Esophagus (tissue), 2 donors: ENCODE results near the gene GON7. TPM values are rescaled to one million over a fixed set of nuclear protein-coding genes. Genes with fewer than 3 reads are reported as not detected.
A peak's percentile ranks its signal among the peaks of the same experiment; 100 is the strongest.

Experiments used
- H3K27ac ChIP-seq, 2 donors: one replicate each; pipeline ENCODE4 v1.5.1; 2013; ENCODE audit warnings: low read depth in 2 of 2, mild to moderate bottlenecking in 2 of 2, inconsistent platforms in 1 of 2, low read length in 1 of 2, moderate library complexity in 1 of 2
- H3K27me3 ChIP-seq, 2 donors: one replicate each; pipeline ENCODE4 v1.6.1; 2013; ENCODE audit warnings: low read length in 2 of 2, control low read depth in 1 of 2, mild to moderate bottlenecking in 1 of 2; ENCODE audit not compliant: insufficient read depth in 2 of 2, control insufficient read depth in 1 of 2
- H3K36me3 ChIP-seq, 2 donors: one replicate each; pipeline ENCODE4 v1.6.1; 2013; ENCODE audit warnings: low read length in 1 of 2; ENCODE audit not compliant: control insufficient read depth in 2 of 2, insufficient read depth in 2 of 2
- H3K4me1 ChIP-seq, 2 donors: one replicate each; pipeline ENCODE4 v1.6.1; 2013; ENCODE audit warnings: low read length in 1 of 2; ENCODE audit not compliant: control insufficient read depth in 2 of 2, insufficient read depth in 2 of 2
- H3K4me3 ChIP-seq, 2 donors: one replicate each; pipeline ENCODE4 v1.5.1; 2013; ENCODE audit warnings: low read length in 2 of 2, mild to moderate bottlenecking in 2 of 2, low read depth in 1 of 2, moderate library complexity in 1 of 2
- H3K9me3 ChIP-seq, 2 donors: one replicate each; pipeline ENCODE4 v1.6.1; 2013; ENCODE audit warnings: mild to moderate bottlenecking in 2 of 2, low read depth in 1 of 2, low read length in 1 of 2, moderate library complexity in 1 of 2; ENCODE audit not compliant: control insufficient read depth in 2 of 2, insufficient read depth in 1 of 2
- WGBS, 2 donors: extraction: QIAGEN DNeasy Blood & Tissue Kit; methylation state at CpG; one replicate each; pipeline ENCODE4 v1.1.7; 2013; 5-methylcytosine and 5-hydroxymethylcytosine counted together
- polyA plus RNA-seq, 2 donors: library from polyadenylated mRNA; stranded (reverse); fragments of 200-250 nt; gene quantifications; one replicate each; pipeline ENCODE4 v1.2.3, GENCODE V29; 2013
- donor health status: healthy with polysubstance abuse.
- donor health status: Bipolar disorder and iron deficiency.

Gene GON7
- polyA plus RNA-seq, 2 donors = 8.0 to 10.8 TPM

DNA sequence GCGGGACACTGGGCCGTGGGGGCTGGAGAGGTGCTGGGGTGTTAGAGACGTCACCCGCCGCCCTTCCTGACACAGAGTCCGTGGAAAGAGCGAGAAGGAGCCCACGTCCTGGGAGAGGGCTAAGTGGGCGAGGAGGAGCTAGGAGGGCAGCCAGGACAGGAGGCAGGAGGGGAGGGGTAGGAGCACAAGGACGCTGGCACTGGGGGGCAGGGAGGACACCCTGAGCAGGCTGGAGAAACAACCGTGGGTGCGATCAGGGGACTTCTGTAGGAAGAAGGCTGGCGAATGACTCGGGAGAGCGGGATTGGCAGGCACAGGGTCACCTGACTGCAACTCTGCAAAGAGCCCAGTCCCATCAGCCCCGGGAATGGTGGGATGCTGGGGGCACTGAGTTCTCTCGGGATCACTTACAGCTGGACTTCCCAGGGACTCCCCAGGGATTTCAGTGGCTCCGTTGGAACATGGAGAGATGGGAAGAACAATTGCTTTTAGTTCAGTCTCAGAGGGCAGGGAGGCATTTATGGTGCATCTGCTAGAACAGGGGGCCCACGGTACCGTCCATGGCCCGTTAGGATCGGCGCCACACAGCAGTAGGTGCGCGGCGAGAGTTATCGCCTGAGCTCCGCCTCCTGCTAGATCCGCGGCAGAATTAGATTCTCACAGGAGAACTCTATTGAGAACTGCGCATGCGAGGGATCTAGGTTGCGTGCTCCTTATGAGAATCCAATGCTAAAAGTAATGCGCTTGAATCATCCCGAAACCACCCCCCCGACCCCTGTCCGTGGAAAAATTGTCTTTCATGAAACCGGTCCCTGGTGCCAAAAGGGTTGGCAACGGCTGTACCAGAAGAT lies 24.5 kb upstream of the GON7 start:
- H3K27ac ChIP-seq = no peak overlapping the region
- peaks cover 0 to 6% of the 10 kb centered on the region in 2 donors for H3K4me1 ChIP-seq
- H3K36me3 ChIP-seq = peaks cover 5% of the 10 kb centered on the region in 2 donors
- no peaks in the 10 kb centered on the region for H3K27me3 ChIP-seq
- peaks cover 0 to 4% of the 10 kb centered on the region in 2 donors for H3K9me3 ChIP-seq
- peak overlapping the region; percentile 8 to 22 for H3K4me3 ChIP-seq
- WGBS, 2 donors = 28 to 38% methylated on average over 38 to 39 of the region's 39 CpGs

- peaks cover 0 to 4% of the 10 kb centered on the region in 2 donors for H3K9me3 ChIP-seq
- H3K4me1 ChIP-seq = peaks cover 0 to 6% of the 10 kb centered on the region in 2 donors
- H3K36me3 ChIP-seq = peaks cover 5% of the 10 kb centered on the region in 2 donors
- no peaks in the 10 kb centered on the region for H3K27me3 ChIP-seq
- no peak overlapping the region for H3K27ac ChIP-seq
- H3K4me3 ChIP-seq = no peak overlapping the region
- whole genome bisulfite sequencing, 2 donors = 92 to 93% methylated on average over 16 of the region's 16 CpGs
Measured at GRCh38 chr14:93230539-93230938, 23.7 kb upstream of the GON7 start.

DNA sequence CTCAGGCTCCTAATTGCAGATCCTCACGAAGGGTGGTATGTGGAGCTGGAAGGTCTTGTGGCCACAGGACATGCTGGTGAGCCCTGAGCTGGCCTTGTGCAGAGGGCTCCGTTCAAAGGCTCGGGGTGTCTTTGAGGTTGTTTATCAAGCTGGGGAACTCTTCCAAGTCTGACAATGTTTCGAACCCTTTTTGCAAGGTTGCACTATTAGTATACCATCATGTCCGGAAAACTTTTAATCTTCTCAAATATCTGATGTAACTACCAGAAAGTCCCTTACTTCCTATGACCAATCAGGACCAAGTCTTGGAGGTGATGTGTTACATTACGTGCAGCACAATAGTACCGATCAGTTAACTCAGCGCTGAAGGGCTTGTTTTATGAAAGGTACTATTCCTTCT lies 21.7 kb upstream of the GON7 start:
- no peak overlapping the region for H3K4me3 ChIP-seq
- H3K27me3 ChIP-seq = no peaks in the 10 kb centered on the region
- H3K9me3 ChIP-seq = peaks cover 0 to 4% of the 10 kb centered on the region in 2 donors
- 93 to 97% methylated on average over 8 of the region's 8 CpGs for WGBS, 2 donors
- peaks cover 5 to 7% of the 10 kb centered on the region in 2 donors for H3K36me3 ChIP-seq
- peaks cover 0 to 6% of the 10 kb centered on the region in 2 donors for H3K4me1 ChIP-seq
- H3K27ac ChIP-seq = no peak overlapping the region

GRCh38 chr14:93223565-93223964 lies 16.7 kb upstream of the GON7 start:
- Histone ChIP-seq H3K27ac (no peak overlapping the region), H3K4me1 (no peaks in the 10 kb centered on the region), H3K27me3 (no peaks in the 10 kb centered on the region), H3K9me3 (no peaks in the 10 kb centered on the region), H3K4me3 (no peak overlapping the region), H3K36me3 (peaks cover 6 to 11% of the 10 kb centered on the region in 2 donors)
- 98% methylated on average over 27 of the region's 27 CpGs for WGBS, 2 donors

- Histone ChIP-seq H3K9me3 (no peaks in the 10 kb centered on the region), H3K4me3 (no peak overlapping the region), H3K27me3 (no peaks in the 10 kb centered on the region), H3K4me1 (no peaks in the 10 kb centered on the region), H3K27ac (no peak overlapping the region), H3K36me3 (peaks cover 4 to 16% of the 10 kb centered on the region in 2 donors)
Measured at GRCh38 chr14:93220509-93220908, 13.6 kb upstream of the GON7 start.

DNA sequence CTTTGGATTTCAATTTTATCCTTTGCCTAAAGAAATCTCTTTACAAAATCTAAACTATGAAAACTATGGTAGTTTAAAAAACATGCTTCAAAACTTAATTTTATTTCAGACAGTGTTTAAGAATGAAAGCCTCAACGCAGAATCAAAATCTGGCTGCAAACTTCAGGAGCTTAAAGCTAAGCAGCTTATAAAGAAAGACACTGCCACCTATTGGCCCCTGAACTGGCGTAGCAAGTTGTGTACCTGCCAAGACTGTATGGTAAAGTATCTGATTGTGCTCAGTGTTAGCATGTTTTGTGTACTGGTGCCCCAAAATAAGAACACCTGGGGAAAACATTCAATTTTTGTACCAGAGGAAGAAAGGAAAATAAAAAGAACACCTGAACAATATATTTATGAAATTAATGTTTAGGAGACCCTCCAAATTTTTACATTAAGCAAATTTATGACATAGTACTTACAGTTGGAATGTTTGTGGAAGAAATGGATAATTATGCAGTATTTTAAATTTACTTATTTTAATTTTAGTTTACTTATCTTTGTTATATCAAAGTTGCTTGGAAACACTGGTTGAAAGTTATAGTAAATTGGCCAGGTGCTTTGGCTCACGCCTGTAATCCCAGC lies 12.3 kb upstream of the GON7 start:
- H3K4me3 ChIP-seq = no peak overlapping the region
- WGBS, 2 donors = 50 to 55% methylated on average over 3 of the region's 3 CpGs
- peaks cover 4 to 16% of the 10 kb centered on the region in 2 donors for H3K36me3 ChIP-seq

DNA sequence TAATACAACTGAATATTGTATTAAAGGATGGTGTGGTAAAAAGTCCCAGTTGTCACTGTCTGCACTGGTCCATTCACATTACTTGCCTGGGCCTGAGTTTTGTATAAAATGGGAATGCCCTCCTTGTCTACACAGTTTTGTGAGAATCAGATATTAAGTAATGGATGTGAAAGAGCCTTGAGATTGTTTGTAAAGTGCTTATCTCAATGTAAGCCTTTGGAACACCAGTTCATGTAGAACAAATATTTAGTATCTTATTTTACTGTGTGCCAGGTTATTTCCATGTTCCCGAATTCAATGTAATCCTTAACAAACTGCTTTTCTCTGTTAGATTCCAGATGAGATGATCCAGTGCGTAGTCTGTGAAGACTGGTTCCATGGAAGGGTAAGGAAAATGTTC lies 7.7 kb upstream of the GON7 start:
- Histone ChIP-seq H3K4me3 (no peak overlapping the region), H3K4me1 (no peaks in the 10 kb centered on the region), H3K27ac (no peak overlapping the region), H3K36me3 (peaks cover 4 to 9% of the 10 kb centered on the region in 2 donors), H3K9me3 (no peaks in the 10 kb centered on the region), H3K27me3 (no peaks in the 10 kb centered on the region)
- 80 to 86% methylated on average over 2 of the region's 2 CpGs for WGBS, 2 donors

More for the DNA sequence above, 12.3 kb upstream of the GON7 start:
- no peaks in the 10 kb centered on the region for H3K9me3 ChIP-seq
- H3K27me3 ChIP-seq = no peaks in the 10 kb centered on the region
- no peak overlapping the region for H3K27ac ChIP-seq
- H3K4me1 ChIP-seq = no peaks in the 10 kb centered on the region

- Histone ChIP-seq H3K4me1 (no peaks in the 10 kb centered on the region), H3K27me3 (no peaks in the 10 kb centered on the region), H3K36me3 (peaks cover 0 to 9% of the 10 kb centered on the region in 2 donors), H3K9me3 (no peaks in the 10 kb centered on the region), H3K4me3 (no peak overlapping the region), H3K27ac (no peak overlapping the region)
- 77% methylated on average over 3 of the region's 3 CpGs for WGBS, 2 donors
Measured at GRCh38 chr14:93212432-93212831, 5.6 kb upstream of the GON7 start.

DNA sequence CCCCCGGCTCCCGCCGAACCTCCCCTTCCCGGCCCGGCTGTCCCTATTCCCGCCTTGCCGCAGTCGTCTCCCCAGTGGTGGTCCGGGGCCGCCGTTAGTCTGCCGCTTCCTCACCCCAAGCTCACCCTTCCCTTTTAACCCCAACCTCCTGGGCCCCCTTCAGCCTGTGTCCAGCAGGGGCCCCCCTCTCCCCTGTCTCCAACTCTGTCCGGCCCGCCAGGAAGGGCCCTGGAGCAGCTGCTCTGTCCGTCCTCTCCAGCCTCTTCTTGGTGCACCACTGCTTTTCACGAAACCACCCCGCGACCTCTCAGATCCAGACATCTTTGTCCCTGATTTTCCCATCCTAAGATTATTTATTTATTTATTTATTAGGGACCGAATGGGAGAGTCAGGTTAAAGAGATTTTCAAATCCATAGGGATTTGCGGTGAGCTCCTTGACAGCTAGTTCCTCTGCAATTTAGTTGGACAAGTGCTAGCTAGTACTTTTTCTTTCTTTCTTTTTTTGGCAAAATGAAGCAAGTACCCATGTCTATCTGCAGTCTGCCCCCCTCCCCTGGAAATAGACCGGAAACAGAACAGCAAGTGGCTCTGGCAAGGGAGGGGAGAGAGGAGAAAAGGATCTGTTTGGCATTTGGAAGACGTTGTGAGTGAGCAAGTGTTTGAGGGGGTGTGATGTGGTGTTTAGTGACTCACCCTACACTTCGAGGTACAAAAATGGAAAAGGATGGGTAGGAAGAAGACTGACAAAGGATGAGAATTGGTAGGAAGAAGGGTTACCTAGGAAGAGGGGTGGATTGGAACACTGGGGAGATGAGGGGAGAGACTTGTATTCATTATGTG lies 823 bp upstream of the GON7 start:
- H3K4me3 ChIP-seq = peak overlapping the region; percentile 79 to 87
- no peaks in the 10 kb centered on the region for H3K4me1 ChIP-seq
- no peaks in the 10 kb centered on the region for H3K9me3 ChIP-seq
- 1% methylated on average over 16 to 23 of the region's 23 CpGs for WGBS, 2 donors
- H3K36me3 ChIP-seq = no peaks in the 10 kb centered on the region
- peak overlapping the region; percentile 85 to 91 for H3K27ac ChIP-seq
- H3K27me3 ChIP-seq = no peaks in the 10 kb centered on the region
